Measurements from ENCODE around the gene MAP3K21. TPM values are rescaled to one million over a fixed set of nuclear protein-coding genes. Genes with fewer than 3 reads are reported as not detected.

MAP3K21 gene
- total and polyA plus RNA-seq, 12 donors: 0.39 to 12.1 (median 6.0) TPM

- Histone ChIP-seq H3K27ac (no peak overlapping the region), H3K4me1 (replicated peaks in 1 of 2) (no peaks in the 10 kb centered on the region), H3K36me3 (replicated peaks in 1 of 2) (no peaks in the 10 kb centered on the region), H3K9me3 (replicated peaks in 1 of 3) (no peaks in the 10 kb centered on the region), H3K27me3 (no peaks in the 10 kb centered on the region), H3K4me3 (no peak overlapping the region)
- TF ChIP-seq CTCF (IDR thresholded peaks at IDR 0.05) (no peak), POLR2A (IDR thresholded peaks at IDR 0.05) (no peak)
- 70 to 77% (median 70%) methylated on average over 8 of the region's 8 CpGs for WGBS, 4 donors
- no peak for DNase-seq
- intact Hi-C loops (cut with DNase I): no loop called here
Observed at GRCh38 chr1:233355841-233356704, 28.5 kb downstream of the MAP3K21 start.

DNA sequence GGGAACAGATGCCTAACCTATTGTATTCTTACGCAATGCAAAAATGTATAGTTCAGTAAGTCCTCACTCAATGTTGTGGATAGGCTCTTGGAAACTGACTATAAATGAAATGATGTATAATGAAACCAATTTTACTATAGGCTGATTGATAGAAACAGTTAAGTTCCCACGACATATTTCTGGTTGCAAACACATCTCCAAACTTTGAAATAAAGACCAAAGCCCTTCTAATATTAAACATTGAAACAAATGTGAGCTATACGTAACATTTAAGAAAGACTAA, 29.1 kb downstream of the MAP3K21 start:
- H3K27me3 ChIP-seq: no peaks in the 10 kb centered on the region
- H3K4me3 ChIP-seq: no peak overlapping the region
- no peak overlapping the region for H3K27ac ChIP-seq
- TF ChIP-seq POLR2A (IDR thresholded peaks at IDR 0.05) (no peak), CTCF (IDR thresholded peaks at IDR 0.05) (no peak)
- H3K36me3 ChIP-seq (replicated peaks in 1 of 2): no peaks in the 10 kb centered on the region
- intact Hi-C loops (cut with DNase I): no loop called here
- no peak for DNase-seq
- WGBS, 4 donors: 90 to 95% (median 92%) methylated on average over 3 of the region's 3 CpGs
- H3K4me1 ChIP-seq (replicated peaks in 1 of 2): no peaks in the 10 kb centered on the region
- H3K9me3 ChIP-seq (replicated peaks in 1 of 3): no peaks in the 10 kb centered on the region

GRCh38 chr1:233357595-233358397, 30.3 kb downstream of the MAP3K21 start:
- no peak for TF ChIP-seq POLR2A (IDR thresholded peaks at IDR 0.05)
- TF ChIP-seq CTCF (IDR thresholded peaks at IDR 0.05): no peak
- Histone ChIP-seq H3K4me3 (no peak overlapping the region), H3K27me3 (no peaks in the 10 kb centered on the region), H3K4me1 (replicated peaks in 1 of 2) (no peaks in the 10 kb centered on the region), H3K36me3 (replicated peaks in 1 of 2) (no peaks in the 10 kb centered on the region), H3K9me3 (replicated peaks in 1 of 3) (no peaks in the 10 kb centered on the region), H3K27ac (no peak overlapping the region)
- 87 to 94% (median 89%) methylated on average over 6 of the region's 6 CpGs for WGBS, 4 donors
- intact Hi-C loops (cut with DNase I): no loop called here
- no peak for DNase-seq

- DNase-seq: no peak
- Histone ChIP-seq H3K27ac (no peak overlapping the region), H3K4me3 (no peak overlapping the region), H3K27me3 (no peaks in the 10 kb centered on the region), H3K9me3 (replicated peaks in 1 of 3) (no peaks in the 10 kb centered on the region), H3K4me1 (replicated peaks in 1 of 2) (no peaks in the 10 kb centered on the region), H3K36me3 (replicated peaks in 1 of 2) (no peaks in the 10 kb centered on the region)
- 86 to 91% (median 89%) methylated on average over 5 of the region's 5 CpGs for WGBS, 4 donors
- intact Hi-C loops (cut with DNase I): no loop called here
- TF ChIP-seq CTCF (IDR thresholded peaks at IDR 0.05): no peak
- TF ChIP-seq POLR2A (IDR thresholded peaks at IDR 0.05): no peak
Observed at GRCh38 chr1:233359431-233359830, 31.9 kb downstream of the MAP3K21 start.

Data from adrenal gland (tissue), 12 donors.